HG03060 (cell line): Measurements from ENCODE around the gene SLC38A2.
"Not testable (repeated sequence)": the region's sequence is repeated elsewhere in the genome, so short reads cannot be mapped to it uniquely, and the experiment has no call there.

Experiments used
- ATAC-seq: cut with Tn5 transposase; IDR thresholded peaks from one replicate; pipeline ENCODE4 v1.9.1; 2021; ENCODE audit warnings: low read depth, moderate number of reproducible peaks; ENCODE audit not compliant: unreplicated experiment

SLC38A2 gene

GRCh38 chr12:46372544-46373300 lies at the start of gene SLC38A2:
Gene SLC38A2 (minus strand): TSS chr12:46372773. CDS start chr12:46371293, 1,480 bp downstream.
- ATAC-seq = peak; percentile 44

GRCh38 chr12:46419675-46420074 lies 47.1 kb upstream of the SLC38A2 start:
- no peak for ATAC-seq

- ATAC-seq = no peak
Measured at GRCh38 chr12:46415552-46415951, 43.0 kb upstream of the SLC38A2 start.

GRCh38 chr12:46414591-46415268 lies 42.2 kb upstream of the SLC38A2 start:
- no peak for ATAC-seq

GRCh38 chr12:46413368-46413767 lies 40.8 kb upstream of the SLC38A2 start:
- no peak for ATAC-seq

- no peak for ATAC-seq
Measured at GRCh38 chr12:46412857-46413256, 40.3 kb upstream of the SLC38A2 start.

GRCh38 chr12:46410495-46410894 lies 37.9 kb upstream of the SLC38A2 start:
- ATAC-seq = no peak

- ATAC-seq = no peak
Measured at GRCh38 chr12:46409974-46410373, 37.4 kb upstream of the SLC38A2 start.

- no peak for ATAC-seq
Measured at GRCh38 chr12:46409342-46409741, 36.8 kb upstream of the SLC38A2 start.

- ATAC-seq = no peak
Measured at GRCh38 chr12:46408441-46408840, 35.9 kb upstream of the SLC38A2 start.

- no peak for ATAC-seq
Measured at GRCh38 chr12:46407361-46407760, 34.8 kb upstream of the SLC38A2 start.

- no peak for ATAC-seq
Measured at GRCh38 chr12:46406352-46407027, 33.9 kb upstream of the SLC38A2 start.

GRCh38 chr12:46404733-46405132 lies 32.2 kb upstream of the SLC38A2 start:
- ATAC-seq = no peak

GRCh38 chr12:46404225-46404631 lies 31.7 kb upstream of the SLC38A2 start:
- no peak for ATAC-seq

- no peak for ATAC-seq
Measured at GRCh38 chr12:46403719-46404070, 31.1 kb upstream of the SLC38A2 start.

- no peak for ATAC-seq
Measured at GRCh38 chr12:46402941-46403718, 30.6 kb upstream of the SLC38A2 start.

GRCh38 chr12:46402451-46402850 lies 29.9 kb upstream of the SLC38A2 start:
- ATAC-seq = no peak

- no peak for ATAC-seq
Measured at GRCh38 chr12:46401662-46402061, 29.1 kb upstream of the SLC38A2 start.

- no peak for ATAC-seq
Measured at GRCh38 chr12:46400406-46400805, 27.8 kb upstream of the SLC38A2 start.

- not testable (repeated sequence) for ATAC-seq
Measured at GRCh38 chr12:46399461-46400248, 27.1 kb upstream of the SLC38A2 start.
